Myocyte (in vitro differentiated cells): ENCODE results near the gene PPIF. TPM values are rescaled to one million over a fixed set of nuclear protein-coding genes. Genes with fewer than 3 reads are reported as not detected.
A peak's percentile ranks its signal among the peaks of the same experiment; 100 is the strongest.

Source experiments
- DNase-seq: peaks from one replicate; pipeline ENCODE4 v3.0.0-alpha.2; 2012; ENCODE audit warnings: low read depth
- total RNA-seq: library from RNA; depleted of rRNA; stranded (reverse); fragments of >200 nt; gene quantifications from 2 replicates; pipeline ENCODE4 v1.2.3, GENCODE V29; 2014

PPIF gene
- total RNA-seq, 1 donor from 2014 or later: 24.5 TPM

- DNase-seq: peak; percentile 90
Observed at GRCh38 chr10:79399223-79399831, 52.1 kb downstream of the PPIF start.

DNA sequence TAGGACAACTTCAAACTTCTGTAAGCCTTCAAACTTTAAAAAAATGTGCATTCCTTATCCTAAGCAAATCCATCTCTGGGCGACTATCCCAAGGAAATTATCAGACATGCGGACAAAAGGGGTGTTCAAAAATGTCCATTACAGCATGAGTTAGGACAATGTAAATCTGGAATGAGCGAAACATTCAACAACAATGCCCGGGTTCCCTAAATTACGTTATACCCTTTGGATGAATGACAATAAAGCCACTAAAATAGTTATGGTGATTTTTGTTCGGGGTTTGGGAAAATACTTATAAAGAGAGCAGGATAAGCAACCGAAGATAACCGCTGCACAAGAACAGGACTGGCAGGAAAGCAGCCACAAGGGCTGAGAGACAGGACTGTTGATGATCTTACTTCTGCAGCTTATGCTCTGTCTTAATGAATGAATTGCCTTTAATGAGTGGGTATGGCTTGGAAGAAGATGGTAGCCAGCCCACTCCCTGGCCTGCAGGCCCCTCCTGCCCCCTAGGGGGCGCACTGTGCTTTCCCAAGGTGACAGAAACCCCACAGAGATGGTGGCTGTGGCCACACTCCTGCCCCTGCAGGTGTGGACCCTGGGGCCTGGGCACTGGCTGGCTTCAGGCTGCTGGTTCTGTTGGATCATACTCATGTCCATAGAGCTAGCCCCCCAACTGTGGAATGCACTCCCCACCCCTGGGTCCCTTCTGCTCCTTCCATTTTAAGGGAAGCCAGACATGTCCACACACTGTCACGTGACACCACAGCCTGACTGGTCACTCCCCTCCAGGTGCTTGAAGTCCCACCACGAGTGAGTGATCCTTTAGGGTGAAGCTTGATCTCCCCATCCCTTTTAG lies 53.1 kb downstream of the PPIF start:
- DNase-seq: no peak

- no peak for DNase-seq
Observed at GRCh38 chr10:79401015-79401921, 54.0 kb downstream of the PPIF start.

- no peak for DNase-seq
Observed at GRCh38 chr10:79402625-79402946, 55.3 kb downstream of the PPIF start.

GRCh38 chr10:79402951-79403350 lies 55.7 kb downstream of the PPIF start:
- no peak for DNase-seq

DNA sequence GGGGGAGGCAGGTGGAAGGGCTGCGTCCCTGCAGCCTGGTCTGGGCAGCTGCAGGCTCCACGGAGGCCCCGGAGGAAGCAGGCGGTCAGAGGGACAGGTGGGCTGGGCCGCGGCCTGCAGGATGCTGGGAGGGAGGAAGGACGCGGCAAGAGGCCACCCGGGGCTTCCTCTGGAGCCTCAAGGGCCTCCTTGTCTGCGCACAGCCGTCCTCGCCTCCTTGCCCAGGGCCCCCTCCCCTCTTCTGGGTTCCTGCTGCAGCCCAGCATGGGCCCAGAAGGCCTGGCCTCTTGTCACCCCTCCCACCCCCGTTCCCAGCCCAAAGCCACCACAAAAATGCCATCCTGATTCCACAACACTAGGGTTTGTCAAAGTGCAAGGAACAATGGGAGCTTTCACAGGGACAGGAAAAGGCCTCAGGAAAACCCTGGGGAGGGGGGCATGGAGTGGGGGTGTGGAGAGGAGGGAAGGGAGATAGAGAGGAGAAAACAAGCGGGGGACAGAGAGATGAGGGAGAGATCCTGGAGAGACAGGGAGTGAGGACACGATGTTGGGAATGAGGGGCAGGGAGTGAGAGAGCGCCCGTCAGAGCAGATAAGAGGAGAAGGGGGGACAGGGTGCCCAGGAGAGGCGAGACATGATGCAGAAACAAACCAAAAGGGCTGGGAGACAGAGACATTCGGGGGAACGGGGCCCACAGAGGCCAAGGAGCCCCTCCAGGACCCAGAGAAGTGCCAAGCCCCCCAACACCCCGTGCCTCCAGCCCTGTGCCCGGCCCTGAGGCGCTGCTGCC lies 56.4 kb downstream of the PPIF start:
- peak; percentile 55 for DNase-seq

- peak; percentile 39 for DNase-seq
Observed at GRCh38 chr10:79404231-79404609, 57.0 kb downstream of the PPIF start.

- no peak for DNase-seq
Observed at GRCh38 chr10:79404690-79405131, 57.4 kb downstream of the PPIF start.

Other genes with a start within 250 kb of the PPIF start
- 14.1 and 21.1 TPM in 2 replicates for gene ZCCHC24, start 98.2 kb downstream of the PPIF start, total RNA-seq
- gene EIF5AL1, start 165.1 kb downstream of the PPIF start, total RNA-seq: 0.31 and 0.62 TPM in 2 replicates
- gene SFTPA2, start 212.9 kb downstream of the PPIF start, total RNA-seq: 0.08 TPM in 1 of 2 replicates, not detected in the other